Upper lobe of left lung (tissue), 4 donors: Measurements from ENCODE around the gene BSN.

Source experiments
- CTCF ChIP-seq, 6 experiments: fragments of 450-650 bp in 4 of 6; fragments of 200-600 bp in 2 of 6; sonication (generic) in 2 of 6; IDR thresholded peaks; one replicate each; pipeline ENCODE4 v1.5.1; 2016 to 2019; ENCODE audit warnings: antibody characterized with exemption in 6 of 6
- EP300 ChIP-seq, 4 donors: sonication (generic); formaldehyde crosslinking; IDR thresholded peaks; one replicate each; pipeline ENCODE4 v1.5.1; 2017; ENCODE audit warnings: antibody characterized with exemption in 4 of 4, control low read depth in 2 of 4
- POLR2A ChIP-seq, 4 donors: fragments of 450-650 bp; IDR thresholded peaks; one replicate each; pipeline ENCODE4 v1.5.1; 2016 to 2017; ENCODE audit warnings: antibody characterized with exemption in 4 of 4, mild to moderate bottlenecking in 2 of 4
- POLR2AphosphoS5 ChIP-seq, 2 donors: sonication (generic); formaldehyde crosslinking; IDR thresholded peaks; one replicate each; pipeline ENCODE4 v1.5.1; 2017; ENCODE audit warnings: antibody characterized with exemption in 2 of 2

DNA sequence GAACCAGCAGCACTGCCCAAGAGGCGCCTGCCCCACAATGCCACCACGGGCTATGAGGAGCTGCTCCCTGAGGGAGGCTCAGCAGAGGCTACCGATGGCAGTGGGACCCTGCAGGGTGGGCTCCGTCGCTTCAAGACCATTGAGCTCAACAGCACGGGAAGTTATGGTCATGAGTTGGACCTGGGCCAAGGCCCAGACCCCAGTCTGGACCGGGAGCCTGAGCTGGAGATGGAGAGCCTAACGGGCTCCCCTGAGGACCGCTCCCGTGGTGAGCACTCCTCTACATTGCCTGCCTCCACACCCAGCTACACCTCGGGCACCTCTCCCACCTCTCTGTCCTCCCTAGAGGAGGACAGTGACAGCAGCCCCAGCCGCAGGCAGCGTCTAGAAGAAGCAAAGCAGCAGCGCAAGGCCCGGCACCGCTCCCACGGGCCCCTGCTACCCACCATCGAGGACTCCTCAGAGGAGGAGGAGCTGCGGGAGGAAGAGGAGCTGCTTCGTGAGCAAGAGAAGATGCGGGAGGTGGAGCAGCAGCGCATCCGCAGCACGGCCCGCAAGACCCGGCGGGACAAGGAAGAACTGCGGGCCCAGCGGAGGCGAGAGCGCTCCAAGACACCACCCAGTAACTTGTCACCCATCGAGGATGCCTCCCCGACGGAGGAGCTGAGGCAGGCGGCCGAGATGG lies 98.1 kb downstream of the BSN start:
- no peak for TF ChIP-seq CTCF (IDR thresholded peaks at IDR 0.05)
- TF ChIP-seq EP300 (IDR thresholded peaks at IDR 0.05), result no peak
- TF ChIP-seq POLR2A (IDR thresholded peaks at IDR 0.05), result no peak
- no peak for TF ChIP-seq POLR2AphosphoS5 (IDR thresholded peaks at IDR 0.05)
